GM18526 (cell line): ENCODE results near the gene OR1K1.

Source experiments
- POLR2A ChIP-seq: IDR thresholded peaks from 3 replicates; pipeline ENCODE4 v1.6.1; 2011; ENCODE audit not compliant: insufficient read length; ENCODE audit errors: extremely low read depth

Gene OR1K1

DNA sequence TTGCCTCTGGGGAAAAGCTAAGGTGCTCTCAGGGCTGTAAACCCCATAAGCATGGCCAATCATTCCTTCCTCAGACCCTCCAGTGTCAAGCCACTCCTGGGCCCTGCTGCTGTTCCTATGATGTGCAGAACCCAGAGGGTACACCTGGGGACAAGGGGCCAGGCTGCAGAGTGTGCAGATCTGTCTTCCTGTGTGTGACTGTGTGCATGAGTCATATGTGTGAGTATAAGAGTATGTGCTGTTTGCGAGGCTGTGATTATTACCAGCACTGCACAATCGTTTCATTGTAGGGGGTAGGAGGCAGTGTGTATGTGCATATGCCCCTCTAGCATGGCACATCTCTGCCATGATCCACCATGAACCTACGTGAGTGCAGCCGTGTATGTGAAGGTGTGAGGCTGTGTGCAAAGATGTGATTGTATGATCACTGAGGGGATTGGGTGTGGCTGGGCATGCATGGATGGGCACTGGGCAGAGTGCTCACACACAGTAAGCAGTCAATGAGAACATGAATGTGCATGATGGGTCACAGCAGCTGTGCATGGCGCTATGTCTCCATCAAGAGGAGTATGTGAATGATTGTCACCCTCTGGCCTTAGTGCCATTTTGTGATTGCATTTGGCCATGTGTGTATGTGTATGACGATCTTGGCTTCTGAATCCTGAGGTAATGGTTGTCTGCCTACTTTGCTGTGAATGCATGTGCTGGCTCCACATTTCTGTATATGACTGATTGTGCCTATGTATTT lies 2.4 kb upstream of the OR1K1 start:
- no peak for TF ChIP-seq POLR2A

DNA sequence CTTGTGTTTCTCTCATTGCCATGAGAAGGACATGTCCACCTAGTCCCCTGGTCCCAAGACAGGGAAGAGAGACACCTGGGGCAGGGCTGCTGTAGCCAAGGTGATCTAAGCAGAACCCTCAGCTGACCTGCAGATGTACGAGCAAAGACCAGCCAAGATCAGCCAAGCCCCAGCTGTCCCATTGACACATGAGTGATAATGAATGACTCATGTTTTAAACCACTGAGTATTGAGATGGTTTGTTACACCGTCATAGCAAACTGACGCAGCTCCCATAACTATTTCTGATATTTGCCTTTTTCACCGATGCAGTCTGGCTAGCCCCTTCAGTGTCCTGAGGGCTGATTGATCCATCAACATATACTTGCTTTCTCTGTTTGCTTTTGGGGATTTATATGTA lies 6.7 kb downstream of the OR1K1 start:
- TF ChIP-seq POLR2A: no peak

DNA sequence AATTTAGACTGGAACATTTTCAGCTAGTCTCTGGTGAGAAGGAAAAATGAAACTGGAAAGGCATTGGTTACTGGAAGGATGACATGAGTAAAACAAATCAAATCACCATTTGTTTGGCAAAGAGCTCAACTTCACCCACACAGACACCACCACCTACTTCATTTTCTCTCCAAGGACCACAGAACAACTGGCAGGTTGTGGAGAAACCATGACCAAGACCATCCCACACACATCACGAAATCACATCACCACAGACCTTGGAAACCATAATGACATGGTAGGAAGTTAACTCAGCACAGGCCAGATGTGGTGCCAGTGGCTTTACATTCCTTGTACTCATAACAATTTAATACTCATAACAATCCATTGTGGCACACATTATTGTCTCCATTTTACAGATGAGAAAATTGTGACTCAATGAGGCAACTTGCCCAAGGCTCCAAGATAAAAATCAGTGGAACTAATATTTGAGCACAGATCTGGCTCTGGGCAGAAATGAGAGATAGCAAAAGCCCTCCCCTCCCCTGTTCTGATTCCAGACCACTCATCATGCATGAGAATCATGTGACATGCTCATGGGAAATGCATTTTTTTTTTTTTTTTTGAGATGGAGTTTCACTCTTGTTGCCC lies 7.5 kb downstream of the OR1K1 start:
- no peak for TF ChIP-seq POLR2A

DNA sequence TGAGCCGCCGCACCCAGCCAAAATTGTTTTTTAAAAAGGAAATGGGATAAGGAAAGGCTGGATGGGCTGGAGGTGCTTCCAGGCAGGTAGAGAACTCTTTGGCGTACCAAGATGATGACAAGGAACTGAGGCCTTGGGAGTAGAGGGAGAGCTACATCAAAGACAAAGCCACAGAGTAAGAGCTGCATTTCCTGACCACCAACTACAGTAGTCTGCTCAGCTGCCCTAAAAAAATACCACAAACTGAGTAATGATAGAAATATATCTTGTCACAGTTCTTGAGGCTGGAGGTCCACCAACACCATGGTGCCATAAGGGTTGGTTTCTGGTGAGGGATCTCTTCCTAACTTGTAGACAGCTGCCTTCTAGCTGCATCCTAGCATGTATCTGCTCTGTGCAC lies 8.2 kb downstream of the OR1K1 start:
- no peak for TF ChIP-seq POLR2A

DNA sequence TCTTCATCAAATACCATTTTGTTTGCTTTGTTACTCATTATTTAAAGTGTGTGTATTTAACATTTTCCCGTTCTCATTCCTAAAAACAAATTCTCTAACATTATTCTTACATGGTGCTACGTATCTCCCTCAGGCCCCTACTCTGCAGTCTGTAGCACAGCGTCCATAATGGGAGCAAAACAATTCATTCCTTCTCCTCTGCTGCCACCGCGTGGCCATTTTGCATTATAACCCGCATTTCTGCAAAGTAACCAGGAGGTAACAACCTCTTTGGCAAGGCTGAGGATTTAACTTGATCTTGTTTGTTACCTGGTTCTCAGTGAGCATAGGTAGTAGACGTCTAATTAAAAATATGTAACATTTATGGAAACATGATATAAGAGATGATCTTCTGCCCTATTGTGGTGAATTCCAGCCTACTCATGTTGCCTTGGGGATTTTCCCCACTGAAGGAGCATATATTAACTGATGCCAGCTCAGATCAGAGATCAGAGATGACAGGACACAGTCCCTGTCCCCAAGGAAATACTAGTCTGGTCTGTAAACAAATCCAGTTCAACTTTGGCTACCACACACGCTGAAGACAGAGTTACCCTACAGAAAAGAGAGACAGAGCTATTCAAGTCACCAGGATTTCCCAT lies 10.5 kb downstream of the OR1K1 start:
- no peak for TF ChIP-seq POLR2A

DNA sequence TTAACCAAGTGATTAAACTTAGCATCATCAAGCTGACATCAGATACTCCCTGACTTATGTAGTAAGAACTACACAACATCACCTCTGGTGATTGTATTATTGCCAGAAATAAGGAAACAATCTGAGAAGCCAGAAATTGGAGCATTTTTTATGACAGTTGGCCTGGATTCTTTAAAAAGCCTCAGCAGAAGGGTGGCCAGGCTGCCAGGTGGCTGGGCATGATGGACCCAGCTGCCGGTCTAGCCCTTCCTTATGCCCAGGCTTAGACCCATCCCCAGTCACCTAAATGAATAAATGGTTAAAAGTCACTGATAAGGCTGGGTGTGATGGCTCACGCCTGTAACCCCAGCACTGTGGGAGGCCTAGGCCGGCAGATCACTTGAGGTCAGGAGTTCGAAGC lies 12.8 kb downstream of the OR1K1 start:
- TF ChIP-seq POLR2A: no peak

DNA sequence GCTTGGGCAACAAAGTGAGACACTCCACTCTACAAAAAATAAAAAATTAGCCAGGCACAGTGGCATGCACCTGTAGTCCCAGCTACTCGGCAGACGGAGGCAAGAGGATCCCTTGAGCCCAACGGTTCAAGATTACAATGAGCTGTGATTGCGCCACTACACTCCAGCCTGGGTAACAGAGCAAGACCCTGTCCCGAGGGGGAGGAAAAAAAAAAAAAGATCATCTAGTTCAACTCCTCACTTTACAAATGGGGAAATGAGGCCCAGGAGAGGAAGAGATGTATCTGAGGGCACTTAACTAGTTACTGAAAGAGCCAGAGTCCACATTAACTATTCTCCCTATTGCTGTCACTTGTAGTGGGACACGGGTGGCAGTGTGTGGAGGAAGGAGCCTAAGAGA lies 14.6 kb downstream of the OR1K1 start:
- no peak for TF ChIP-seq POLR2A

DNA sequence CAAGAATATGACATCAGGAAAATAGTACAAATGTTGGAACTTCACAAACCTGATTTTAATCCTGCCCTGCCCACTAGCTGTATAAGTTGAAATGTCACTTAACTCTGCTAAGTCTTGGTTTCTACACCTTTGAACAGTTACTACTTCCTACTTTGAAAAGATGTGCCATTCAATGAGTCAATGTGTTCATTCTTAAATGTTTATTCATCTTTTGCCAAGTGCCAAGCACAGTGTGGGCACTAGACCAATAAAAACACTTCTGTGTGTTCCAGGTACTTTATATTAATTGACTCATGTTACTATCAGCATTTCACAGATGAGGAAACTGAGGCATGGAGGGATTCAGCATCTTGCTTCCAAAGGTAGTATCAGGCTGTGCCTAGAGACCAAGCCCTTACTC lies 15.6 kb downstream of the OR1K1 start:
- TF ChIP-seq POLR2A: no peak

DNA sequence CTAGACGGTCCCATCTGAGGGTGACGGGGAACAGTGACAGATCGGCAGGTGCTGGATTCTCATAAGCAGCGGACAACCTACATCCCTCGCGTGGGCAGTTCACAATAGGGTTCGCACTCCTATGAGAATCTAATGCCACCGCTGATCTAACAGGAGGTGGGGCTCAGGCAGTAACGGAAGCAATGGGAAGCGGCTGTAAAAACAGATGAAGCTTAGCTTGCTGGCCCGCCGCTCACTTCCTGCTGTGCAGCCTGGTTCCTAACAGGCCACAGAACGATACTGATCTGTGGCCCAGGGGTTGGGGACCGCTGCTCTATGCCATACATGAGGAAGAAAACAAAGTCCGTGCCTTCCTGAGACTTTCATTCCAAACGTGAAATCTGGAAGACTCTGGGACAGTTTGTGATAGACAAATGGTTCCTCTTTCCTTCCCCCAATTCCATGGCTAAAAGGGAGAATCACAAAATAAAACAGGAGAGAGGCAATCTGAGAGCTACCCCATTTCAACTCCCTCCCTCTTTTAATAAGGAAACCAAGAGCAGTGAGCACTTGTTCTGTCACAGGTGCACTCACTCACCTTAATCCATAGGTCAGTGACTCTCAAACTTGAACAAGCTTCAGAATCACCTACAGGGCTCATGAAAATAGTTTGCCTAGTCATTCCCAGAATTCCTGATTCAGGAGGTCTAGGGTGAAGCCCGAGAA lies 16.4 kb downstream of the OR1K1 start:
- no peak for TF ChIP-seq POLR2A

DNA sequence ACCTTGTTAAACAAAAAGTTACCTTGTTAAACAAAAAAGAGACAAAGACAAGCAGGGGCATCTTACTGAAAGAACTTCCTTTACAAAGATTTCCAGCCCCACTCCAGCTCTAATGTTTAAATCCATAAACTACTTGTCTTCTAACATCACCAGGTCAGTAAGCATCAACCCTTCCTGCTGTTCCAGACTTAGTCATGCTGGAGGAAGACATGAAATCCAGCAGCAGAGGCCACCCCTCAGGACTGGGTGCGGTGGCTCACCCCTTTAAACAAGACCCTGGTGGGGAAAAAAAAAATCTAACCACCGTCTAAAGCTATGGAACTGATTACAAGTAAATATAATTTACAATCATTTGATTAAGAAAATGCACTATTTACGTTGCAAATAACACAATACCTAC lies 19.4 kb downstream of the OR1K1 start:
- no peak for TF ChIP-seq POLR2A

DNA sequence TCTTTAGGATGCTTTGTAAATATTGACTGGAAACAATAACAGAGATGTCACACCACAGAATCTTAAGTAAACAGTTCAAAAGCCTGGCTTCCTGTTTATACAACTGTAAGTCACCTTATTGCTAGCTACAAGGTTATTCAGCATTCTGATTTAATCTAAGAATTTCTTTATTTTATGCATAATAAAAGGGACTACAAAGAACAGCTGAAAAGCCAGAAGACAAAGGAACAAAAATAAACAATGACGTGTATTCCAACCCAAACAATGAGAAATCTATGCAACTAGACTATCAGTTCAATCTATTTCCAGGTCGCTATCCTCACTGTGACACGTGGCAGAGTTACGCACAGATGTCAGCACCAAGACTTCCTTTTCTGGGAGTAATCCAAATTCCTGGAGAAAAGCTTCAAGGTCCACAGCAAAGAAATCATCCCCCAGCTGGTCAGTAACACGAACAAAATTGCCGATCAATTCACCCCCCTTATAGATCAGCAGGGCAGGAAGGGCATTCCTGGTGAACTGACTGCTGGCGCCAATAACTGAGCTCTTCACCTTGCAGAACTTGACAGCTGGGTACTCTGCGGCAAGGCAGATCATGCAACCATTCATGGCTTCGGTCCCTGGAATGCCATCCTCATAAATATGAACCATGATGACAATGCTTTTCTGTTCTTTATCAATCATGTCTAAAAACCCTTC lies 20.0 kb downstream of the OR1K1 start:
- no peak for TF ChIP-seq POLR2A

DNA sequence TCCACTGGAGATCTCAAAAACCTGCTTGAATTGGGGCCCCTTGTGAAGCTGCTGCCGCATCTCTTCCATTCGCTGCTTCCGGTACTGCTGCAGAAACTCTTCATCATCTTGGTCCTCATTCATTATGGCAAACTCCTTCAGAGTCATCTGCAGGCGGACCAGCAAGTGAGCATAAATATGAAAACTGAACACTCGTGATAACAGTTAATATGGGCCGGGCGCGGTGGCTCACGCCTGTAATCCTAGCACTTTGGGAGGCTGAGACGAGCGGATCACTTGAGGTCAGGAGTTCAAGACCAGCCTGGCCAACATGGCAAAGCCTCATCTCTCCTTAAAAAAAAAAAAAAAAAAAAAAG lies 20.5 kb downstream of the OR1K1 start:
- TF ChIP-seq POLR2A: no peak

DNA sequence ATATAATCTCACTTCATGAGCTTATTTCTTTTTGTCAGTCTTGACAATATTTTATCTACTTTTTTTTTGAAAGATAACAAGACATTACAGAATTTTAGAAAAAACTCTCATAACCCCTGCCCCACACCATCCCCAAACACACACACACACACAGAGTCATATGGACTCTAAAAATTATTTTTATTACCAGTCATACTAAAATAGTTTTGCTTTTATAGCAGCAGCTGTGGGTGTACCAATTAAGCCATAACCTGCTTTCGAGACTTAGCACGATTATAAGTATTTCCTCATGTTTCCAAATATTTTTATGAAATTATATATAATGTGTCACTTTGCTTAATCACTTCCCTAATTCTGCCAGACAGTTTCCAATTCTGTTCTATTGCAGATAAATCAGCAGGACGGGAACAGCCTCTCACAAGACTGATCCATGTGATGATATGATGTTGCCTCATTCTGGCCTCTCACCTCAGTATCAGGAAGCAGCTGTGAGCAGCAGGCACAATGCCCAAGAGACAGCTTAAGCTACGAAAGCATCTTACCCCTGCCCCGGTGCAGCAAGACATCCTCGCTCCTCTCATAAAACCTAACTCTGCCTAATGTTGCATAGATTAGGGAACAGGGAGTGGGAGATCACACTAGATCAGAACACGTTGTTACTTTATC lies 21.5 kb downstream of the OR1K1 start:
- TF ChIP-seq POLR2A: no peak

DNA sequence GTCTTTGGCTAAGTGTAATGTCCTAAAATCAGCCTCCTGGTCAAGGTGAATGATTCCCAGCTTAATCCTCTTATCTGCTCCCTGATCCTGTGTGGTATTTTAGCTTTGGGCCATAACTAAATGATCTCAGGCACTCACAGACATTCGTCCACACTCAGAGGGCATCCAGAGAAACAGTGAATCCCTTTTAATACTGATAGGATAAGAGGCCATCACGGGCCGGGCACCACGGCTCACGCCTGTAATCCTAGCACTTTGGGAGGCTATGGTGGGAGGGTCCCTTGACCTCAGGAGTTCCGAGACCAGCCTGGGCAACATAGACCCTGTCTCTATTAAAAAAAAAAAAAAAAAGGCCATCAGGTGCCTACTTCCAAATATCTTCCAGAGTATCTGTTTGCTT lies 22.1 kb downstream of the OR1K1 start:
- no peak for TF ChIP-seq POLR2A

DNA sequence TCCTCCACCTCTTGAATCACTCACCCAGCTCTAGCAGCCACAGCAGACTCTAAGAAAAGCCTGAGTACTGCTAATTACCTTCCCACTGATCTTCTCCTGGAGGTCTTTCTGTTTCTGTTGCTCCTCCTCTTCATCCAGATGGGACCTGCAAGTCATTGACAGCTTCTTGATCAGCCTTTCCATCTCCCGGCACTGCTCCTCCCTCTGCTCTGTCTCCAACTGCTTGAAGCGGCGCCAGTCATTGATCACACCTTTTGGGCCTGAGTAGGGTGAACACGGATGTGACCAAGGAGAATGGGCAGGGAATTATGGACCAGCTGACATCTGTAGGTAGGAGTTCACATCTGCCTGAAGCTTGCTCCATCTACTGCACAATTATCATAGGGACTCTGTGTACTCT lies 23.0 kb downstream of the OR1K1 start:
- no peak for TF ChIP-seq POLR2A
